ENCODE measurements around the gene CRHR1.

CRHR1 gene

DNA sequence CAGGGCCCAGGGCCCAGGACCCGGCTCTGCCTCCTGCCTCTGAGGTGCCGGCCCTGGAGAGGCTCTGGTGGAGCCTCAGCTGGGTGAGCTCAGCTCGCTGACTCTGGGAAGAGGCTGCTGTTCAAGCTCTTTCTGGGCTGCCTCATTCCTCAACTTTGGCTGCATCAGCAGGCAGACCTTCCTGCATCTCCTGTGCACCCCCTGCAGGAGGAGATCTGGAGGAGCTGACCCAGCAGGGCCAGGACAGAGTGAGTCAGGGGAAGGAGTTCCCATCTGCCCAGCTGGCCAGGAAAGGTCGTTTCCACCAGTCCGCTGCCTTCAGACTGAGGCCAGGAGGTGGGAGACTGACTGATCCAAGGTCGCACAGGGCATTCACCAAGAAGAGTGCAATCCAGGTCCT is 10.7 kb downstream of the CRHR1 start:
- no peak for DNase-seq (ENCODE audit: low read depth, low spot score)
- ChIA-PET POLR2A (no interaction called here), CTCF (interaction anchor here (1.0 to 1.1 kb wide), 2 partner anchors 10 to 36 kb away, joined by 3 read pairs; partner anchors contain the start of gene CRHR1)
- no peak overlapping the region for H3K4me3 ChIP-seq (ENCODE audit: low read depth, low read length)
- TF ChIP-seq, protein P1, sequence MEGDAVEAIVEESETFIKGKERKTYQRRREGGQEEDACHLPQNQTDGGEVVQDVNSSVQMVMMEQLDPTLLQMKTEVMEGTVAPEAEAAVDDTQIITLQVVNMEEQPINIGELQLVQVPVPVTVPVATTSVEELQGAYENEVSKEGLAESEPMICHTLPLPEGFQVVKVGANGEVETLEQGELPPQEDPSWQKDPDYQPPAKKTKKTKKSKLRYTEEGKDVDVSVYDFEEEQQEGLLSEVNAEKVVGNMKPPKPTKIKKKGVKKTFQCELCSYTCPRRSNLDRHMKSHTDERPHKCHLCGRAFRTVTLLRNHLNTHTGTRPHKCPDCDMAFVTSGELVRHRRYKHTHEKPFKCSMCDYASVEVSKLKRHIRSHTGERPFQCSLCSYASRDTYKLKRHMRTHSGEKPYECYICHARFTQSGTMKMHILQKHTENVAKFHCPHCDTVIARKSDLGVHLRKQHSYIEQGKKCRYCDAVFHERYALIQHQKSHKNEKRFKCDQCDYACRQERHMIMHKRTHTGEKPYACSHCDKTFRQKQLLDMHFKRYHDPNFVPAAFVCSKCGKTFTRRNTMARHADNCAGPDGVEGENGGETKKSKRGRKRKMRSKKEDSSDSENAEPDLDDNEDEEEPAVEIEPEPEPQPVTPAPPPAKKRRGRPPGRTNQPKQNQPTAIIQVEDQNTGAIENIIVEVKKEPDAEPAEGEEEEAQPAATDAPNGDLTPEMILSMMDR (IDR thresholded peaks at IDR 0.05; ENCODE audit: insufficient read depth, low read length, missing control alignments) = peak; percentile 7

- no peak for DNase-seq (ENCODE audit: low read depth, low spot score)
- ChIA-PET CTCF (no interaction called here), POLR2A (no interaction called here)
- TF ChIP-seq, protein P1 (IDR thresholded peaks at IDR 0.05; ENCODE audit: insufficient read depth, low read length, missing control alignments) = no peak
- no peak overlapping the region for H3K4me3 ChIP-seq (ENCODE audit: low read depth, low read length)
These were observed 16.7 kb downstream of the CRHR1 start for GRCh38 chr17:45800816-45801215.

- ChIA-PET CTCF (no interaction called here), POLR2A (no interaction called here)
- no peak for DNase-seq (ENCODE audit: low read depth, low spot score)
- H3K4me3 ChIP-seq (ENCODE audit: low read depth, low read length) = no peak overlapping the region
- TF ChIP-seq, protein P1 (IDR thresholded peaks at IDR 0.05; ENCODE audit: insufficient read depth, low read length, missing control alignments) = no peak
These were observed 17.3 kb downstream of the CRHR1 start for GRCh38 chr17:45801421-45801820.

GRCh38 chr17:45808845-45809244 is 24.7 kb downstream of the CRHR1 start:
- POLR2A ChIA-PET = no interaction called here
- TF ChIP-seq, protein P1 (IDR thresholded peaks at IDR 0.05; ENCODE audit: insufficient read depth, low read length, missing control alignments) = no peak
- H3K4me3 ChIP-seq (ENCODE audit: low read depth, low read length) = no peak overlapping the region
- DNase-seq (ENCODE audit: low read depth, low spot score) = no peak
- CTCF ChIA-PET = interaction anchor here (1.7 kb wide), 1 partner anchor 23 kb away, joined by 4 read pairs; no protein-coding TSS in a partner anchor

DNA sequence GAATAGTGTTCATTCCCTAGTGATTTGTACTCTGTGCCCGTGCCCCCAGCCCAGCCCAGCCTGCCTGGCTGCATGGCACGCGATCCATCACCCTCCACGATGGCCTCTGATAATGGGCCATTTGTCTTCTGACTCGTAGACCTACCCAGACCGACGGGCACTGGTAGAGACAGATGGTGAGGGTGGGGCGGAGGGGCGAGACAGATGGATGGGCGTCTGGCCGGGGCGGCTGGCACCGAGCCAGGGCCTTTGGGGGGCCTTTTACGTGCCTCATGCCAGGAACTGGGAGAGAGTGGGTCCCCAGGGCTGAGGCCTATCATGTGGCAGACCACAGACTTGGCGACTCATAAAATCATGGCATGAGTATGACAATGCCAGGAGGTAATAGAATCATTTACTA is 25.4 kb downstream of the CRHR1 start:
- DNase-seq (ENCODE audit: low read depth, low spot score) = no peak
- CTCF ChIA-PET = interaction anchor here (1.7 to 3.0 kb wide), 2 partner anchors 22 kb away, joined by 4 to 11 read pairs; no protein-coding TSS in a partner anchor
- POLR2A ChIA-PET = no interaction called here
- H3K4me3 ChIP-seq (ENCODE audit: low read depth, low read length) = no peak overlapping the region
- TF ChIP-seq, protein P1 (IDR thresholded peaks at IDR 0.05; ENCODE audit: insufficient read depth, low read length, missing control alignments) = no peak

- DNase-seq (ENCODE audit: low read depth, low spot score) = no peak
- TF ChIP-seq, protein P1 (IDR thresholded peaks at IDR 0.05; ENCODE audit: insufficient read depth, low read length, missing control alignments) = no peak
- CTCF ChIA-PET = interaction anchor here (0.9 to 3.0 kb wide), 3 partner anchors 15 to 171 kb away, joined by 3 to 11 read pairs (median 3); no protein-coding TSS in a partner anchor
- POLR2A ChIA-PET = no interaction called here
- H3K4me3 ChIP-seq (ENCODE audit: low read depth, low read length) = no peak overlapping the region
These were observed 28.0 kb downstream of the CRHR1 start for GRCh38 chr17:45812102-45812501.
